AG09309 (cell line): Measurements from ENCODE around the gene S100A1.

Experiments used
- DNase-seq: peaks from one replicate; pipeline ENCODE4 v3.0.0-alpha.2; 2010; ENCODE audit warnings: low read depth
- H3K4me3 ChIP-seq: 2 replicates; pipeline ENCODE4 v1.5.1; 2011; ENCODE audit warnings: mild to moderate bottlenecking, low read depth, low read length, moderate library complexity; ENCODE audit not compliant: control insufficient read depth
- TF ChIP-seq, protein P1 (sequence below): IDR thresholded peaks from 2 replicates; pipeline ENCODE4 v1.5.1; 2011; ENCODE audit warnings: mild to moderate bottlenecking, low read depth, low read length, inconsistent platforms; ENCODE audit not compliant: insufficient read depth, control insufficient read depth; ENCODE audit errors: missing control alignments

The S100A1 gene

DNA sequence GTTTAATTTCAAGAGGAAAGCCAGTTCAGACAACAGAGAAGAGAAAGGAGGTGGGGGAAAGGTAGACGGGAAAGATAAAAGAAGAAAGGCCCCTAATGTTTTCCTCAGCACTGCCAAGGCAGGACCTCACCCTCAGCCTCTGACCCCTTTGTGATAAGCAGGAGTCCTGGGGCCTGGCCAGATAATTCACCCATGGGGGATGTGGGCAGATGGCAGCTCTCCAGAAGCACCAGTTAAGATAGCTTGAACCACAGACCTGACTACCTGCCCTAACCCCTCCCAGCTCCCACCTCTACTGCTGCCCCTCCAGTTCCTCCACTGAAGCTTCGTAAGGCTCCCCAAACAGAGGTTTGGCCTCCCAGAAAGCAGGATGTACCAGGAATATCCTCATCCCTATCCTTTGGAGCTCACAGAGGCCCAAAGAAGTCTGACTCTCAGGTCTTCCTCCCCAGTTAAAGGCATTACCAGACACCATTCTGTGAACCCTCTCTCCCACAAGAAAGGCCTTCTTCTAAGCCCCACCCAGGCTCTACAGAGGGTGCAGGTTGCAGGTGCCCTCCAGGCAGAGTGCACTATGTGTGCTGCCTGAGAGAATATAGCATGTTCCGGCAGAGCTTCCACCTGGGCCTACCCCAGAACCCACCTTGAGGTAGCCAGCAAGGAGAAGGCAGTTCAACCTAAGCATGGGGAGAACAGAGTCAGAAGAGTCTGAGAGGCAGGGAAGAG is 21.1 kb downstream of the S100A1 start:
- TF ChIP-seq, protein P1, sequence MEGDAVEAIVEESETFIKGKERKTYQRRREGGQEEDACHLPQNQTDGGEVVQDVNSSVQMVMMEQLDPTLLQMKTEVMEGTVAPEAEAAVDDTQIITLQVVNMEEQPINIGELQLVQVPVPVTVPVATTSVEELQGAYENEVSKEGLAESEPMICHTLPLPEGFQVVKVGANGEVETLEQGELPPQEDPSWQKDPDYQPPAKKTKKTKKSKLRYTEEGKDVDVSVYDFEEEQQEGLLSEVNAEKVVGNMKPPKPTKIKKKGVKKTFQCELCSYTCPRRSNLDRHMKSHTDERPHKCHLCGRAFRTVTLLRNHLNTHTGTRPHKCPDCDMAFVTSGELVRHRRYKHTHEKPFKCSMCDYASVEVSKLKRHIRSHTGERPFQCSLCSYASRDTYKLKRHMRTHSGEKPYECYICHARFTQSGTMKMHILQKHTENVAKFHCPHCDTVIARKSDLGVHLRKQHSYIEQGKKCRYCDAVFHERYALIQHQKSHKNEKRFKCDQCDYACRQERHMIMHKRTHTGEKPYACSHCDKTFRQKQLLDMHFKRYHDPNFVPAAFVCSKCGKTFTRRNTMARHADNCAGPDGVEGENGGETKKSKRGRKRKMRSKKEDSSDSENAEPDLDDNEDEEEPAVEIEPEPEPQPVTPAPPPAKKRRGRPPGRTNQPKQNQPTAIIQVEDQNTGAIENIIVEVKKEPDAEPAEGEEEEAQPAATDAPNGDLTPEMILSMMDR = no peak
- H3K4me3 ChIP-seq = no peak overlapping the region
- DNase-seq = no peak

DNA sequence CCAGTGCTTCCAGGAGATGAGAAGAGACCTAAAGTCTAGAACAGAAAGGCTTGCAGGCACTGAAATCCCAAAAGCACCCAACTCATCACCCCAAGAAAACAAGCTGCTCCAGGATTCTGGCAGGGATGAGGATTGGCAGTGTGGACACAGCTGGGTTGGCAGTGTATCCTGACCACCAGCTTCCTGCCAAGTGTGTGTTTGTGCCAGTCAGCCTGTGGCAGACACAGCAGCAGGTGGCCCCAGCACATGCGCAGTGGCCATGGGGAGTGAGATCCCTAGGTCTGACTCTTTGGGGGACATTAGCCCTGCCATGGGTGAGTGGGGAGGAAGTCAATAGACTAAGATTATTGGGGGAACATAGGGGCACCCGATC is 21.6 kb downstream of the S100A1 start:
- H3K4me3 ChIP-seq = no peak overlapping the region
- no peak for DNase-seq
- TF ChIP-seq, protein P1 = no peak

DNA sequence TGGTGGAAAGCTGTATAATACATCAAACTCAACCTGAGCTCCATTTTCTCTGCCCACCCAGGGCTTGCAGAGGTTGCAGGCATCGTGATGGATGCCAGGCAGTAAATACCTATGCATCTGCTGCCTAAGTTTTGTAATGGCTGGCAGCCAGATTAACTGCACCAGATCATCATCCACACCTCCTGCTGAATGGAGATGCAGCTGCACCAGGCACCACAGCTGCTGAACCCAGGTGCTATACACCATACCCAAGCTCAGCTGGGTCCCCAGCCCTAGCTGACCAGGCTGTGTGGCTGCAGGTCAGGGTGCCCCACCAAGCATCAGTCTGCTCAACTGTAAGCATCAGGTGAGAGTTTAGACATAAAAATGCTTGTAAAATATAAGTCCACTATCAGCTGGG is 23.5 kb downstream of the S100A1 start:
- TF ChIP-seq, protein P1 = no peak
- no peak for DNase-seq
- no peak overlapping the region for H3K4me3 ChIP-seq

DNA sequence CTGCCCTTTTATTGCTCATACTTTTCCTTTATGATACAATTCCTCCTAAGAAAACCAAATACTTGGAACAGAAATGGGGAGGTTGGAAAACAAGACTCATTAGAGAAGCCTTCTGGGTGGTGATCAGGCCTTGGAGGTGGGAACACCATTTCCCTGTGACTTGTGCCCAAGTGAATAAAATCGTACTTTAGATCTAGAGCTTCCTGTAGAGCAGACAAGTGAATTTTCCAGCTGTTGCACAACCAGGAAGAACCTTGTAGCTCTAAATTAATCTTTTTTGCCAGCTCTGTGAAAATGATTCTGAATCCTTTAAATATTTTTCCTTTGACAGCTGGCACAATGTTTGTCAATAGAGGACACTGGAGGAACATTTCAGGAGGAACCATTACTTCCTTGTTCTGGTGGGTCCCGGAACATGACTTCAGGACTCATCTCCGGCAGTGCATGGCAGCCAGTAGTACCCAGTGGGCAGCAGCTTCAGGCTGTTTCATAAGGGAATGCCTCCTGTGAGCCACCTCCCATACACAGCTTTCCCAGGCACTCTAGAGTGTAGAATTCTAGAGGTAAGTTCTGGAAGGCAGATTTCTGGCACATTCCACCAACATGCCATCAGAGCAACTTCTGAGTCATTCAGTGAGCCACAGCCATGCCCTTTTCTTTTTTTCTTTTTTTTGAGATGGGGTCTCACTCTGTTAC is 24.7 kb downstream of the S100A1 start:
- no peak overlapping the region for H3K4me3 ChIP-seq
- DNase-seq = no peak
- TF ChIP-seq, protein P1 = no peak

DNA sequence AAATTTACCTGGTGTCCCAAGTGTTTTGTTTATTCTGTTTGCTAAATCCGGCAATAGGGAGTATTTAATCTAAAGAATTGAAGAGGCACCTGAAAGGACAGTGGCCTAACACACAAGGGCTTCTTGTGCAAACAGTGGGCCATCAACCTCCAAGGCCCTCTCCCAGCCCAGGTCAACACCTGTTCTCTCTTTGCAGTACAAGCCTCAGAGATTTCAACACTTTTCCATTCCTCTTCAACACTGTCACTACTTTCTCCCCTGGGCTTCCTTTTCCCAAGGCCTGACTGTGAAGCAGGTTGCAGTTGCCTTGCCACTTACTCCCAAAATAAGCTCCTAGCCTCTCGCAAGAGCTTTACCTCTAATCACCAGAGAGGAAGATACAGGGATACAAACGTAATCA is 27.1 kb downstream of the S100A1 start:
- TF ChIP-seq, protein P1 = no peak
- H3K4me3 ChIP-seq = no peak overlapping the region
- no peak for DNase-seq

DNA sequence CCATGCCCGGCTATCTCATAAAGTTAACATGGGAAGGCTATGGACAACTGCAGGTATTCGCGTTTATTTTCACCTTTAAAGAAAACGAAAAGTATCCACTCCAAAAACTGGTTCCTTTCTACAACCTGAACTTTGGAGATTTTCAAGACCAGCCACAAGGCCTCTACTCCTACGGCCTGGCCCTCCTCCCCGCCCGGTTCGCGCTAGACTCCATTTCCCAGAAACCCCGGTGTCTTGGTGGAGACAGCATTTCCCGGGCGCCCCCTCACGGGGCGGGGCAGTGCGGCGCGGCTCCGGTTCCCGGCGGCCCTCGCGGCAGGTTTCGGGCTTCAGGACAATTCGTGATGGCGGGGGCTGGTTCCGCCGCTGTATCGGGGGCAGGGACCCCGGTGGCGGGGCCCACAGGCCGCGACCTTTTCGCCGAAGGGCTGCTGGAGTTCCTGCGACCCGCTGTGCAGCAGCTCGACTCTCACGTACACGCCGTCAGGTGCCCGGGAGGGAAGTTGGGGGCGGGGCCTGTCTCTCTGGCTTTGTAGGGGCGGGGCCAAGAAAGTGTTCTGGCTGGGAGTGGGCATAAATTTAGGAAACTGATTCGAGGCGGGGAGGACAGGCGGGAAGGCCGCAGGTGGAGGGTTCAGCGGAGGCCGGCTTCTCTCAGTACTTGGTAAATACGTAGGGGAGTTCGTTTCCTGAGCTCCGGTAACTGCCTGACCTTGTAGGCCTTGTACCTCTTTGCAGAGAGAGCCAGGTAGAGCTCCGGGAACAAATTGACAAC is 30.4 kb downstream of the S100A1 start, which contains the start of gene SNAPIN:
TSS of gene SNAPIN (plus strand) at position 304 of the 775 bp plus-strand sequence. CDS start at position 345, 41 bp downstream.
- DNase-seq = no peak

More for the DNA sequence above, 30.4 kb downstream of the S100A1 start, which contains the start of gene SNAPIN:
- peak within 1 kb of the TSS; percentile 96 for H3K4me3 ChIP-seq
- TF ChIP-seq, protein P1 = peak; percentile 4
